Liver (tissue), 9 donors: Measurements from ENCODE around the gene SEMA5A. TPM values are rescaled to one million over a fixed set of nuclear protein-coding genes. Genes with fewer than 3 reads are reported as not detected.

ENCODE experiments used
- DNase-seq: peaks from one replicate; pipeline ENCODE4 v3.0.0-alpha.2; 2017; ENCODE audit warnings: low spot score
- H3K27ac ChIP-seq, 2 donors: one replicate each; pipeline ENCODE4 v1.7.0; 2013; ENCODE audit warnings: inconsistent platforms in 2 of 2, low read length in 2 of 2, control low read depth in 1 of 2, low read depth in 1 of 2, mild to moderate bottlenecking in 1 of 2
- H3K27me3 ChIP-seq, 4 donors: one replicate each; pipeline versions ENCODE4 v1.6.1 to v1.7.0; 2013; ENCODE audit warnings: low read length in 3 of 4, inconsistent platforms in 1 of 4, mild to moderate bottlenecking in 1 of 4, moderate library complexity in 1 of 4; ENCODE audit not compliant: control insufficient read depth in 4 of 4, insufficient read depth in 4 of 4
- H3K36me3 ChIP-seq, 4 donors: one replicate each; pipeline versions ENCODE4 v1.6.1 to v1.7.0; 2013; ENCODE audit warnings: low read length in 3 of 4, mild to moderate bottlenecking in 3 of 4, low read depth in 1 of 4, moderate library complexity in 1 of 4; ENCODE audit not compliant: control insufficient read depth in 4 of 4, insufficient read depth in 3 of 4
- H3K4me1 ChIP-seq, 4 donors: one replicate each; pipeline versions ENCODE4 v1.6.1 to v1.7.0; 2013; ENCODE audit warnings: low read length in 3 of 4, mild to moderate bottlenecking in 3 of 4, moderate library complexity in 1 of 4; ENCODE audit not compliant: control insufficient read depth in 4 of 4, insufficient read depth in 4 of 4
- H3K4me3 ChIP-seq, 3 donors: one replicate each; pipeline versions ENCODE4 v1.6.1 to v1.7.0; 2013; ENCODE audit warnings: low read length in 3 of 3, control low read depth in 1 of 3, low read depth in 1 of 3, mild to moderate bottlenecking in 1 of 3
- H3K9ac ChIP-seq, 2 donors: one replicate each; pipeline ENCODE4 v1.7.0; 2013; ENCODE audit warnings: low read length in 2 of 2, mild to moderate bottlenecking in 2 of 2, moderate library complexity in 2 of 2, control low read depth in 1 of 2, low read depth in 1 of 2
- H3K9me3 ChIP-seq, 4 donors: one replicate each; pipeline versions ENCODE4 v1.6.1 to v1.7.0; 2013; ENCODE audit warnings: low read length in 3 of 4; ENCODE audit not compliant: control insufficient read depth in 4 of 4
- ATF3 ChIP-seq: IDR thresholded peaks from 2 replicates; pipeline ENCODE4 v1.6.1; 2016; ENCODE audit warnings: antibody characterized with exemption
- CTCF ChIP-seq: fragments of 150-350 bp; IDR thresholded peaks from 2 replicates; pipeline ENCODE4 v1.5.1; 2017; ENCODE audit warnings: improper control_type of control experiment, low read depth, low read length; ENCODE audit not compliant: missing input control
- EGR1 ChIP-seq, 2 donors: IDR thresholded peaks; 2 replicates each; pipeline ENCODE4 v1.6.1; 2016 to 2018; ENCODE audit warnings: antibody characterized with exemption in 2 of 2, low read depth in 2 of 2
- FOXA1 ChIP-seq: IDR thresholded peaks from 2 replicates; pipeline ENCODE4 v1.6.1; 2016; ENCODE audit warnings: antibody characterized with exemption
- FOXA2 ChIP-seq: IDR thresholded peaks from 2 replicates; pipeline ENCODE4 v1.6.1; 2016; ENCODE audit warnings: antibody characterized with exemption
- GABPA ChIP-seq, 2 donors: IDR thresholded peaks in 1 of 2; conservative IDR thresholded peaks in 1 of 2; 2 replicates each; pipeline ENCODE4 v1.6.1; 2016; ENCODE audit warnings: antibody characterized with exemption in 2 of 2, mild to moderate bottlenecking in 1 of 2, moderate library complexity in 1 of 2
- HNF4A ChIP-seq, 2 donors: conservative IDR thresholded peaks; 2 replicates each; pipeline ENCODE4 v1.6.1; 2016; ENCODE audit warnings: antibody characterized with exemption in 2 of 2, mild to moderate bottlenecking in 2 of 2
- HNF4G ChIP-seq: IDR thresholded peaks from 2 replicates; pipeline ENCODE4 v1.6.1; 2016; ENCODE audit warnings: antibody characterized with exemption
- JUND ChIP-seq, 2 donors: IDR thresholded peaks; 2 replicates each; pipeline ENCODE4 v1.6.1; 2016; ENCODE audit warnings: antibody characterized with exemption in 2 of 2
- NR2F2 ChIP-seq: IDR thresholded peaks from 2 replicates; pipeline ENCODE4 v1.6.1; 2016; ENCODE audit warnings: antibody characterized with exemption
- RAD21 ChIP-seq, 2 donors: IDR thresholded peaks; 2 replicates each; pipeline ENCODE4 v1.6.1; 2016; ENCODE audit warnings: antibody characterized with exemption in 2 of 2, mild to moderate bottlenecking in 2 of 2
- REST ChIP-seq: IDR thresholded peaks from 2 replicates; pipeline ENCODE4 v1.6.1; 2016; ENCODE audit warnings: antibody characterized with exemption, mild to moderate bottlenecking
- RXRA ChIP-seq, 2 donors: IDR thresholded peaks; 2 replicates each; pipeline ENCODE4 v1.6.1; 2017 to 2018; ENCODE audit warnings: antibody characterized with exemption in 2 of 2, mild to moderate bottlenecking in 1 of 2
- SP1 ChIP-seq: IDR thresholded peaks from 2 replicates; pipeline ENCODE4 v1.6.1; 2018; ENCODE audit warnings: antibody characterized with exemption, mild to moderate bottlenecking
- TAF1 ChIP-seq: conservative IDR thresholded peaks from 2 replicates; pipeline ENCODE4 v1.6.1; 2016; ENCODE audit warnings: antibody characterized with exemption, mild to moderate bottlenecking
- YY1 ChIP-seq: IDR thresholded peaks from 2 replicates; pipeline ENCODE4 v1.6.1; 2016; ENCODE audit warnings: antibody characterized with exemption, mild to moderate bottlenecking
- WGBS: extraction: QIAGEN DNeasy Blood & Tissue Kit; methylation state at CpG from one replicate; pipeline ENCODE4 v1.1.7; 2013; 5-methylcytosine and 5-hydroxymethylcytosine counted together
- polyA plus RNA-seq, 2 donors: library from polyadenylated mRNA; stranded (reverse) in 1 of 2; unstranded in 1 of 2; fragments of 200-250 nt in 1 of 2; fragments of >200 nt in 1 of 2; fragmentation: Nextera tagmentation in 1 of 2; extraction: Ambion mirVana in 1 of 2; gene quantifications; one replicate each; pipeline versions ENCODE4 v1.2.1 to v1.2.3, GENCODE V29; 2013 to 2015
- total RNA-seq, 2 donors: library from RNA; depleted of rRNA; stranded (reverse); fragments of >200 nt; gene quantifications; one replicate each; pipeline ENCODE4 v1.2.3, GENCODE V29; 2014
- TF ChIP-seq, protein P1 (sequence below): IDR thresholded peaks from 2 replicates; pipeline ENCODE4 v1.6.1; 2016; ENCODE audit warnings: antibody characterized with exemption
- TF ChIP-seq, protein P2 (sequence below): IDR thresholded peaks from 2 replicates; pipeline ENCODE4 v1.6.1; 2016; ENCODE audit warnings: antibody characterized with exemption
- donor health status: healthy.
- donor health status: healthy.
- donor health status: healthy.
- donor health status: healthy.
- donor health status: healthy.

Gene SEMA5A
- total and polyA plus RNA-seq, 4 donors: 1.1 to 5.8 (median 3.2) TPM

- no peak for DNase-seq
- TF ChIP-seq HNF4A (conservative IDR thresholded peaks at IDR 0.05) (no peak), HNF4G (no peak), RXRA (IDR thresholded peaks at IDR 0.05) (no peak), CTCF (no peak), NR2F2 (no peak), SP1 (no peak), GABPA (IDR thresholded peaks at IDR 0.05 in 1 of 2, conservative IDR thresholded peaks at IDR 0.05 in 1 of 2) (no peak), RAD21 (IDR thresholded peaks at IDR 0.05) (no peak), ATF3 (no peak), YY1 (no peak), TAF1 (no peak), JUND (IDR thresholded peaks at IDR 0.05) (no peak), REST (no peak), FOXA1 (no peak), FOXA2 (no peak), EGR1 (IDR thresholded peaks at IDR 0.05; ENCODE audit: low read depth in 2 of 2) (no peak)
- TF ChIP-seq, protein P1, sequence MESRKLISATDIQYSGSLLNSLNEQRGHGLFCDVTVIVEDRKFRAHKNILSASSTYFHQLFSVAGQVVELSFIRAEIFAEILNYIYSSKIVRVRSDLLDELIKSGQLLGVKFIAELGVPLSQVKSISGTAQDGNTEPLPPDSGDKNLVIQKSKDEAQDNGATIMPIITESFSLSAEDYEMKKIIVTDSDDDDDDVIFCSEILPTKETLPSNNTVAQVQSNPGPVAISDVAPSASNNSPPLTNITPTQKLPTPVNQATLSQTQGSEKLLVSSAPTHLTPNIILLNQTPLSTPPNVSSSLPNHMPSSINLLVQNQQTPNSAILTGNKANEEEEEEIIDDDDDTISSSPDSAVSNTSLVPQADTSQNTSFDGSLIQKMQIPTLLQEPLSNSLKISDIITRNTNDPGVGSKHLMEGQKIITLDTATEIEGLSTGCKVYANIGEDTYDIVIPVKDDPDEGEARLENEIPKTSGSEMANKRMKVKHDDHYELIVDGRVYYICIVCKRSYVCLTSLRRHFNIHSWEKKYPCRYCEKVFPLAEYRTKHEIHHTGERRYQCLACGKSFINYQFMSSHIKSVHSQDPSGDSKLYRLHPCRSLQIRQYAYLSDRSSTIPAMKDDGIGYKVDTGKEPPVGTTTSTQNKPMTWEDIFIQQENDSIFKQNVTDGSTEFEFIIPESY: no peak
- TF ChIP-seq, protein P2, sequence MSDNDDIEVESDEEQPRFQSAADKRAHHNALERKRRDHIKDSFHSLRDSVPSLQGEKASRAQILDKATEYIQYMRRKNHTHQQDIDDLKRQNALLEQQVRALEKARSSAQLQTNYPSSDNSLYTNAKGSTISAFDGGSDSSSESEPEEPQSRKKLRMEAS: no peak
- no peaks in the 10 kb centered on the region for H3K36me3 ChIP-seq
- no peak overlapping the region for H3K4me3 ChIP-seq
- peaks cover 0 to 2% (median 0%) of the 10 kb centered on the region in 4 donors for H3K4me1 ChIP-seq
- no peak overlapping the region for H3K27ac ChIP-seq
- H3K9ac ChIP-seq: no peak overlapping the region
- no peaks in the 10 kb centered on the region for H3K9me3 ChIP-seq
- WGBS: 32% methylated on average over 2 of the region's 2 CpGs
- H3K27me3 ChIP-seq: no peaks in the 10 kb centered on the region
Measured at GRCh38 chr5:9363026-9363425, 182.8 kb downstream of the SEMA5A start.
